Thyroid gland (tissue), 4 donors: ENCODE measurements around the gene KCNJ6. TPM values are rescaled to one million over a fixed set of nuclear protein-coding genes. Genes with fewer than 3 reads are reported as not detected.

Experiments used
- DNase-seq, 2 donors: peaks; one replicate each; pipeline ENCODE4 v3.0.0-alpha.2; 2019
- H3K27ac ChIP-seq, 3 donors: fragments of 200-600 bp; sonication (generic); 1 replicate in 2 of 3; 2 replicates in 1 of 3; pipeline ENCODE4 v1.5.1; 2016 to 2019; ENCODE audit warnings: mild to moderate bottlenecking in 1 of 3, moderate library complexity in 1 of 3
- H3K27me3 ChIP-seq: fragments of 200-600 bp; sonication (generic); one replicate; pipeline ENCODE4 v1.5.1; 2019
- H3K36me3 ChIP-seq, 2 donors: fragments of 200-600 bp; sonication (generic); one replicate each; pipeline ENCODE4 v1.5.1; 2016 to 2019
- H3K4me1 ChIP-seq, 2 donors: fragments of 200-600 bp; sonication (generic); one replicate each; pipeline ENCODE4 v1.5.1; 2017 to 2019
- H3K4me3 ChIP-seq, 3 donors: fragments of 200-600 bp; sonication (generic); replicated peaks in 1 of 3; 1 replicate in 2 of 3; 2 replicates in 1 of 3; pipeline ENCODE4 v1.5.1; 2016; ENCODE audit warnings: mild to moderate bottlenecking in 1 of 3
- H3K9me3 ChIP-seq: fragments of 200-600 bp; sonication (generic); one replicate; pipeline ENCODE4 v1.5.1; 2017
- CTCF ChIP-seq, 6 experiments: fragments of 200-600 bp in 3 of 6; fragments of 450-650 bp in 3 of 6; sonication (generic) in 3 of 6; IDR thresholded peaks; one replicate each; pipeline ENCODE4 v1.5.1; 2016 to 2019; ENCODE audit warnings: antibody characterized with exemption in 6 of 6, mild to moderate bottlenecking in 2 of 6, inconsistent platforms in 1 of 6, moderate library complexity in 1 of 6
- POLR2A ChIP-seq, 2 donors: fragments of 450-650 bp; IDR thresholded peaks; one replicate each; pipeline ENCODE4 v1.6.1; 2017; ENCODE audit warnings: antibody characterized with exemption in 2 of 2, mild to moderate bottlenecking in 2 of 2, moderate library complexity in 1 of 2
- WGBS, 2 donors: methylation state at CpG; one replicate each; pipeline ENCODE4 v1.1.5; 2017; 5-methylcytosine and 5-hydroxymethylcytosine counted together
- intact Hi-C: fragments of 100-400 bp; cut with DNase I; formaldehyde crosslinking; loops from one replicate; pipeline ENCODE4 v1.15.1; 2023
- total RNA-seq, 4 donors: library from RNA; depleted of rRNA; stranded (reverse); fragments of >200 nt; gene quantifications; one replicate each; pipeline ENCODE4 v1.2.3, GENCODE V29; 2016

Gene KCNJ6
- total RNA-seq, 4 donors from 2014 or later: not detected

- Histone ChIP-seq H3K27ac (no peak overlapping the region), H3K36me3 (no peaks in the 10 kb centered on the region), H3K4me1 (no peaks in the 10 kb centered on the region), H3K27me3 (no peaks in the 10 kb centered on the region), H3K4me3 (no peak overlapping the region), H3K9me3 (no peaks in the 10 kb centered on the region)
- intact Hi-C loops: no loop called here
- TF ChIP-seq CTCF (IDR thresholded peaks at IDR 0.05) (no peak), POLR2A (IDR thresholded peaks at IDR 0.05) (no peak)
- DNase-seq: no peak
- 59 to 83% methylated on average over 5 of the region's 5 CpGs for WGBS, 2 donors
These were observed 125.4 kb downstream of the KCNJ6 start for GRCh38 chr21:37790905-37791304.

GRCh38 chr21:37788503-37788902 lies 127.8 kb downstream of the KCNJ6 start:
- TF ChIP-seq POLR2A (IDR thresholded peaks at IDR 0.05): no peak
- no peak for TF ChIP-seq CTCF (IDR thresholded peaks at IDR 0.05)
- Histone ChIP-seq H3K9me3 (no peaks in the 10 kb centered on the region), H3K4me1 (no peaks in the 10 kb centered on the region), H3K27me3 (no peaks in the 10 kb centered on the region), H3K4me3 (no peak overlapping the region), H3K36me3 (no peaks in the 10 kb centered on the region), H3K27ac (no peak overlapping the region)
- intact Hi-C loops: no loop called here
- 72 to 80% methylated on average over 4 of the region's 4 CpGs for WGBS, 2 donors
- DNase-seq: no peak

DNA sequence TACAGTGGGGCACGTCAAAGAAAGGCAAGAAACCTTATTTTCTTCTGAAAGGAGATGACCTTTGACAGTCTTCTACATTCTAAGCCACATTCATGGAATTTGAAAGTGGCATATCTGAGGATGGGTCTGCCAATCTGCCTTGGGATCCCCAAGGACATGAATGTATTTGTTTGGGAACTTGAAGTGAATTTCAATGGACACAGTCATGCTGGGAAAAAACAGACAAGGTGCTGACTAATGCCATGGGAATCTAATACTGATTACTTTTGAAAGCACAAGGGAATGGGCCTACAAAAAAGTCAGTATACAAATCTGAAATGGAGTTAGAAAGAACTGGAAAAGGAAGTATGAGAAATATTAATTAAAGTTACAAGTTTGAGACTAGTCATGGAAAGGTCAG lies 128.8 kb downstream of the KCNJ6 start:
- H3K36me3 ChIP-seq: no peaks in the 10 kb centered on the region
- no peaks in the 10 kb centered on the region for H3K27me3 ChIP-seq
- 79 to 91% methylated on average over 1 of the region's 1 CpG for WGBS, 2 donors
- DNase-seq: no peak
- TF ChIP-seq CTCF (IDR thresholded peaks at IDR 0.05) (no peak), POLR2A (IDR thresholded peaks at IDR 0.05) (no peak)
- H3K4me1 ChIP-seq: no peaks in the 10 kb centered on the region
- intact Hi-C loops: no loop called here
- H3K9me3 ChIP-seq: no peaks in the 10 kb centered on the region
- H3K4me3 ChIP-seq: no peak overlapping the region
- no peak overlapping the region for H3K27ac ChIP-seq

DNA sequence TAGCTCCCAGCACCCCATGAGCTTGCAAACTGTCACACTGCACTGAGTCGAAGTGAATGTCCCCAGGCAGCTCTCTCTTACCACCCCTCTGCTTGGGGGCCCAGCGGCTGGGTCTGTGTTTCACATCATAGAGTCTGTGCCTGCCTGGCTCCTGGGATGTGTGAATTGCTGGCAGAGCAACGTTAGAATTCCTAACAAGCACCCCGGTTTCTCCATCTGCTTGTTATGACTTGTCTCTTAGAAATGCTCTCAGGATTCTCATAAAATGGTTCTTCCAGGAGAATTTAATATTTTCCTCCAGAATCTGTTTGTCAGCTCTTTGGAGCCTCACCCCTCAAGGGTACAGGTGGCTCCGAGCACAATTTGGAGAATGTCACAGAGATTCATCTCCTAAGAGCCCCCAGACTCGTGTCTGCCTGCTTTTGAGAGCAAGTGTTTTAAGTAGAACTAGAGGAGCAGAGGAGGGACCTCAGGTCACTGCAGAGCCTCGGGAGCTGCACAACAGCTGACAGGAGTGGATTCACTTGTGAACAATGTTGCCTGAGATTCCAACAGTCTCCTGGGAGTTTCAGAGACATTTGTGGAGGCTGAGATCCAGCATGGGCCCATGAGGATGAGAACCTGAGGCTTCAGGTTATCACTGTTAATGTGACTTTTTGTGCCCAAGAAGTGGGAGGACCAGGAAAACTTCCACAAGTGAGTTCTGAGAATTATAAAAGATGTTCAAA lies 131.5 kb downstream of the KCNJ6 start:
- Histone ChIP-seq H3K4me3 (no peak overlapping the region), H3K36me3 (no peaks in the 10 kb centered on the region), H3K9me3 (no peaks in the 10 kb centered on the region), H3K27ac (no peak overlapping the region), H3K4me1 (no peaks in the 10 kb centered on the region), H3K27me3 (no peaks in the 10 kb centered on the region)
- intact Hi-C loops: no loop called here
- no peak for DNase-seq
- TF ChIP-seq CTCF (IDR thresholded peaks at IDR 0.05) (no peak), POLR2A (IDR thresholded peaks at IDR 0.05) (no peak)
- WGBS, 2 donors: 55 to 66% methylated on average over 7 of the region's 7 CpGs

DNA sequence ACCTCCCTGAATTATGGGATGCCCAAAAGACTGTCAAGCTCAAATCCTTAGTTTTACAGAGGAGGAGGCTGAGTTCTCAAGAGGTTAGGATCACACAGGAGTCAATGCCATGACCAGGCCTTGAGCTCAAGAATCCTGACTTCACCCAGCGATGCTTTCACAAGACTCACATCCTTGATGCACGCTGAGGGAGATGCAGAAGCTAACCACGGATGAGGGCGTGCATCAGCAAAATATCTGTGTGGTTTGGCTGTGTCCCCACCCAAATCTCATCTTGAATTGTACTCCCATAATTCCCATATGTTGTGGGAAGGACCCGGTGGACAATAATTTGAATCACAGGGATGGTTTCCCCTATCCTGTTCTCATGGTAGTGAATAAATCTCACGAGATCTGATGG lies 133.2 kb downstream of the KCNJ6 start:
- WGBS, 2 donors: 91 to 93% methylated on average over 6 of the region's 6 CpGs
- no peak for TF ChIP-seq POLR2A (IDR thresholded peaks at IDR 0.05)
- TF ChIP-seq CTCF (IDR thresholded peaks at IDR 0.05): no peak
- no peak for DNase-seq

More for the DNA sequence above, 133.2 kb downstream of the KCNJ6 start:
- no peaks in the 10 kb centered on the region for H3K27me3 ChIP-seq
- H3K9me3 ChIP-seq: no peaks in the 10 kb centered on the region
- intact Hi-C loops: no loop called here
- H3K36me3 ChIP-seq: no peaks in the 10 kb centered on the region
- no peak overlapping the region for H3K27ac ChIP-seq
- H3K4me3 ChIP-seq: no peak overlapping the region
- H3K4me1 ChIP-seq: no peaks in the 10 kb centered on the region
